ENCODE results near the gene NCAM1.

Gene NCAM1

DNA sequence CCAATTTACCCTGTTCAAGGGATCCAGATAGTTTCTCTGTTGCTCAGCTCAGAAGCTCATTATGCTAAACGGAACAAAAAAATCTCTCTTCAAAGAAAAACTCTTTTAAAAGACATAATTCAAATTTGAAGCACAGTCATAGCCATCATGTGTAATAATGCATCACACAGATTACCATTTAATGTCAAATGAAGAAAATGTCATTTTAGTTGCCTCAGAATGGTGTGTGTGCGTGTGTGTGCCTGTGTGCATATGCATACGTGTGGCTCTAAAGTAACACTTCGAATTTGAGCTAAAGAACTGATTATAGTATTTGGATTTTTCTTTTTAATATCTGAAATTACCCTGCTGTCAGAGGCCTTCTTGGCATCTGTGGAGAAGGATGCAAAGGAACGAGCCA lies 363.0 kb downstream of the NCAM1 start:
- no peak for DNase-seq (ENCODE audit: low read depth)
- H3K4me3 ChIP-seq (ENCODE audit: low read length) = no peak overlapping the region
- TF ChIP-seq, protein P1, sequence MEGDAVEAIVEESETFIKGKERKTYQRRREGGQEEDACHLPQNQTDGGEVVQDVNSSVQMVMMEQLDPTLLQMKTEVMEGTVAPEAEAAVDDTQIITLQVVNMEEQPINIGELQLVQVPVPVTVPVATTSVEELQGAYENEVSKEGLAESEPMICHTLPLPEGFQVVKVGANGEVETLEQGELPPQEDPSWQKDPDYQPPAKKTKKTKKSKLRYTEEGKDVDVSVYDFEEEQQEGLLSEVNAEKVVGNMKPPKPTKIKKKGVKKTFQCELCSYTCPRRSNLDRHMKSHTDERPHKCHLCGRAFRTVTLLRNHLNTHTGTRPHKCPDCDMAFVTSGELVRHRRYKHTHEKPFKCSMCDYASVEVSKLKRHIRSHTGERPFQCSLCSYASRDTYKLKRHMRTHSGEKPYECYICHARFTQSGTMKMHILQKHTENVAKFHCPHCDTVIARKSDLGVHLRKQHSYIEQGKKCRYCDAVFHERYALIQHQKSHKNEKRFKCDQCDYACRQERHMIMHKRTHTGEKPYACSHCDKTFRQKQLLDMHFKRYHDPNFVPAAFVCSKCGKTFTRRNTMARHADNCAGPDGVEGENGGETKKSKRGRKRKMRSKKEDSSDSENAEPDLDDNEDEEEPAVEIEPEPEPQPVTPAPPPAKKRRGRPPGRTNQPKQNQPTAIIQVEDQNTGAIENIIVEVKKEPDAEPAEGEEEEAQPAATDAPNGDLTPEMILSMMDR (conservative IDR thresholded peaks at IDR 0.05; ENCODE audit: low read length) = no peak
